EL (cell line): Measurements from ENCODE around the gene MACROD2.
"Not testable (repeated sequence)": the region's sequence is repeated elsewhere in the genome, so short reads cannot be mapped to it uniquely, and the experiment has no call there.

Experiments used
- DNase-seq: peaks from one replicate; pipeline ENCODE4 v3.0.0-alpha.2; 2016

MACROD2 gene

GRCh38 chr20:15515691-15516090 is 1520.4 kb downstream of the MACROD2 start:
- DNase-seq, result no peak

GRCh38 chr20:15520930-15521524 is 1525.7 kb downstream of the MACROD2 start:
- no peak for DNase-seq

- no peak for DNase-seq
Observed at GRCh38 chr20:15523400-15523799, 1528.1 kb downstream of the MACROD2 start.

- no peak for DNase-seq
Observed at GRCh38 chr20:15528391-15529111, 1533.2 kb downstream of the MACROD2 start.

- DNase-seq, result no peak
Observed at GRCh38 chr20:15535863-15536262, 1540.5 kb downstream of the MACROD2 start.

GRCh38 chr20:15537200-15537599 is 1541.9 kb downstream of the MACROD2 start:
- not testable (repeated sequence) for DNase-seq

GRCh38 chr20:15542655-15543054 is 1547.3 kb downstream of the MACROD2 start:
- no peak for DNase-seq

- DNase-seq, result no peak
Observed at GRCh38 chr20:15544742-15545141, 1549.4 kb downstream of the MACROD2 start.

- DNase-seq, result no peak
Observed at GRCh38 chr20:15546525-15547023, 1551.3 kb downstream of the MACROD2 start.

GRCh38 chr20:15547119-15547518 is 1551.8 kb downstream of the MACROD2 start:
- no peak for DNase-seq

- DNase-seq, result no peak
Observed at GRCh38 chr20:15550116-15550870, 1555.0 kb downstream of the MACROD2 start.

GRCh38 chr20:15555913-15556312 is 1560.6 kb downstream of the MACROD2 start:
- DNase-seq, result no peak

GRCh38 chr20:15556869-15557268 is 1561.6 kb downstream of the MACROD2 start:
- no peak for DNase-seq

GRCh38 chr20:15561070-15561569 is 1565.8 kb downstream of the MACROD2 start:
- DNase-seq, result no peak

- DNase-seq, result no peak
Observed at GRCh38 chr20:15561707-15562404, 1566.5 kb downstream of the MACROD2 start.

GRCh38 chr20:15563836-15564235 is 1568.5 kb downstream of the MACROD2 start:
- DNase-seq, result no peak

GRCh38 chr20:15564981-15565380 is 1569.7 kb downstream of the MACROD2 start:
- no peak for DNase-seq

- DNase-seq, result no peak
Observed at GRCh38 chr20:15565786-15566185, 1570.5 kb downstream of the MACROD2 start.

- DNase-seq, result no peak
Observed at GRCh38 chr20:15567219-15567618, 1571.9 kb downstream of the MACROD2 start.

- DNase-seq, result no peak
Observed at GRCh38 chr20:15570156-15570555, 1574.8 kb downstream of the MACROD2 start.

GRCh38 chr20:15571056-15571455 is 1575.7 kb downstream of the MACROD2 start:
- DNase-seq, result no peak

GRCh38 chr20:15575255-15575654 is 1579.9 kb downstream of the MACROD2 start:
- no peak for DNase-seq

GRCh38 chr20:15576411-15576810 is 1581.1 kb downstream of the MACROD2 start:
- DNase-seq, result no peak
